ENCODE measurements around the gene NEU1. TPM values are rescaled to one million over a fixed set of nuclear protein-coding genes. Genes with fewer than 3 reads are reported as not detected.
"Not testable (repeated sequence)": the region's sequence is repeated elsewhere in the genome, so short reads cannot be mapped to it uniquely, and the experiment has no call there.

The NEU1 gene
- total RNA-seq, 4 donors from 2014 or later: 20.8 to 42.7 (median 38.1) TPM

- H3K4me1 ChIP-seq: peaks cover 63 to 67% of the 10 kb centered on the region in 2 donors
- no peaks in the 10 kb centered on the region for H3K9me3 ChIP-seq
- H3K27me3 ChIP-seq: no peaks in the 10 kb centered on the region
- TF ChIP-seq CTCF (IDR thresholded peaks at IDR 0.05 in 4 of 5, conservative IDR thresholded peaks at IDR 0.05 in 1 of 5) (no peak), POLR2A (IDR thresholded peaks at IDR 0.05) (peak; percentile 72 to 88)
- intact Hi-C loops (cut with DNase I; ENCODE audit: low total_unique reads) (loop anchor here (5.0 to 10.0 kb wide), 2 partner anchors 1150 to 1207 kb away; partner anchors contain the start of genes MRPS18B and PPP1R10), in situ Hi-C loops (cut with MboI; ENCODE audit: low sequenced_read_pairs in 4 of 4) (loop anchor here in 1 of 4 donors (25.0 kb wide), 1 partner anchor 365 kb away; the partner anchor contains the start of genes AGER, AGPAT1, GPSM3 and PBX2)
- peak overlapping the region; percentile 97 to 98 (median 97) for H3K27ac ChIP-seq
- ATAC-seq (peak; percentile 61 to 71), DNase-seq (peak; percentile 93 to 97)
- no peaks in the 10 kb centered on the region for H3K36me3 ChIP-seq
- H3K4me3 ChIP-seq: peak overlapping the region; percentile 57 to 81 (median 66)
These were observed 40.4 kb downstream of the NEU1 start for GRCh38 chr6:31822036-31822821.

DNA sequence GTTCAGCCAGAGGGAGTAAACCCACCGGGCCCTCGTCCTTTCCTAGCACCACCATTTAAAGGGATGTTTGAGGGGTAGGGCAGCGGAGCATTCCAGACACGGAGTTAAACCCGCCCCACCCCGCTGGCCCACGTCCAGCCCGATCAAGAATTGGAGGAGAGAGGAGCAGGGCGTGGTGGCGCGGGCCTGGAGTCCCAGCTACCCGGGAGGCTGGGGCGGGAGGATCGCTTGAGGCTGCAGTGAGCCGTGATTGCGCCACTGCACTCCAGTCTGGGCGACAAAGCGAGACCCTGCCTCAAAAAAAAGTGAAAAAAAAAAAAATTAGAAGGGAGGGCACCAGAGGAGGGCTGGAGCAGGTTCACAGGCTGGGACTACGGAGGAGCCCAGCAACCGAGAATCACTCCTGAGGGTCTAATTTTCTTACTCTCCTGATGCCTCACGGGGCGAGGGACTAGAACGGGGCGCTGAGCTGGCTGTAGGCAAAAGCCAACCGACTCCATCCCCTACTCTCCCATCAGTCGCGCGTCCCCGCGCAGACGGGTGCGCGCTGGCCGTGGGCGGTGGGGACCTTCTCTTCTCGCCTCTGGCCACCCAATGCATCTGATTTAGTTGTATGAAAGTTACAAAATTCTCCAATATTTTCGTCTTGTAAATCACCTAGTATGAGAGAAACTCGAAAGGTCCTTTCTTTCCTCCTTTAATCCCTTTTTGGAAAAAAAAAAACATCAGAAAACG, 41.2 kb downstream of the NEU1 start:
- ATAC-seq (peak; percentile 14 to 16), DNase-seq (peak; percentile 36 to 67)
- H3K27ac ChIP-seq: peak overlapping the region; percentile 97 to 98 (median 97)
- peaks cover 60 to 65% of the 10 kb centered on the region in 2 donors for H3K4me1 ChIP-seq
- H3K36me3 ChIP-seq: no peaks in the 10 kb centered on the region
- no peaks in the 10 kb centered on the region for H3K27me3 ChIP-seq
- in situ Hi-C loops (cut with MboI; ENCODE audit: low sequenced_read_pairs in 4 of 4) (loop anchor here in 1 of 4 donors (25.0 kb wide), 1 partner anchor 366 kb away; the partner anchor contains the start of genes AGER, AGPAT1, GPSM3 and PBX2), intact Hi-C loops (cut with DNase I; ENCODE audit: low total_unique reads) (loop anchor here (5.0 to 10.0 kb wide), 2 partner anchors 1151 to 1207 kb away; partner anchors contain the start of genes MRPS18B and PPP1R10)
- TF ChIP-seq POLR2A (IDR thresholded peaks at IDR 0.05): peak in 1 of 2 donors; percentile 61
- TF ChIP-seq CTCF (IDR thresholded peaks at IDR 0.05 in 4 of 5, conservative IDR thresholded peaks at IDR 0.05 in 1 of 5): no peak
- peak overlapping the region; percentile 57 to 81 (median 66) for H3K4me3 ChIP-seq
- no peaks in the 10 kb centered on the region for H3K9me3 ChIP-seq

GRCh38 chr6:31820399-31820798, 42.2 kb downstream of the NEU1 start:
- not testable (repeated sequence) for H3K4me3 ChIP-seq, H3K36me3 ChIP-seq, H3K9me3 ChIP-seq, DNase-seq, H3K27me3 ChIP-seq, ATAC-seq
- Histone ChIP-seq H3K27ac (peak overlapping the region; percentile 97 to 98 (median 97)), H3K4me1 (peaks cover 50 to 54% of the 10 kb centered on the region in 2 donors)
- in situ Hi-C loops (cut with MboI; ENCODE audit: low sequenced_read_pairs in 4 of 4): loop anchor here in 1 of 4 donors (25.0 kb wide), 1 partner anchor 367 kb away; the partner anchor contains the start of genes AGER, AGPAT1, GPSM3 and PBX2
- intact Hi-C loops (cut with DNase I; ENCODE audit: low total_unique reads): loop anchor here (5.0 to 10.0 kb wide), 2 partner anchors 1152 to 1206 kb away; partner anchors contain the start of genes MRPS18B and PPP1R10

DNA sequence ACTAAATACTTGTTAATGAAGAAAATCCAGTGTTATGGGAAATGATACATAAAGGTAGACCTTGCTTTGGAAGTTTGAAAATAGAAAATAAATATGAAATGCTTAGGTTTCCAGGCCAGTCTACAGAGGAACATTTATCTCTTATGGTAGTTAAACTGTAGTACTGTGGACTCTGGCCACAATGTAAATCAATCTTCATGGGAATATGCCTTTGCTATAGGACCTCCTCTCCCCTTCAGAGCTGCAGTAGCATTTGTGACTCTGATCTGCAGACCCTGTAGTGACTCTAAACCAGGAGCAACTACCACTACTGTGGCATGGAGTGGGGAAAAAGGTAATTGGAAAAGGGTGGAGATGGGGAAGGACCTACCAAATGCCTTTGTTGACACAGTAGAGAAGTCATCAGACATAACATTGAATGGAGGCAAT, 42.7 kb downstream of the NEU1 start:
- H3K36me3 ChIP-seq: no peaks in the 10 kb centered on the region
- peak overlapping the region; percentile 97 to 98 (median 97) for H3K27ac ChIP-seq
- TF ChIP-seq POLR2A (IDR thresholded peaks at IDR 0.05) (no peak), CTCF (IDR thresholded peaks at IDR 0.05 in 4 of 5, conservative IDR thresholded peaks at IDR 0.05 in 1 of 5) (no peak)
- peak overlapping the region in 1 of 4 donors; percentile 68 for H3K4me3 ChIP-seq
- intact Hi-C loops (cut with DNase I; ENCODE audit: low total_unique reads) (loop anchor here (5.0 to 10.0 kb wide), 3 partner anchors 1152 to 1922 kb away; partner anchors contain the start of genes MRPS18B and PPP1R10), in situ Hi-C loops (cut with MboI; ENCODE audit: low sequenced_read_pairs in 4 of 4) (loop anchor here in 1 of 4 donors (25.0 kb wide), 1 partner anchor 367 kb away; the partner anchor contains the start of genes AGER, AGPAT1, GPSM3 and PBX2)
- peaks cover 45 to 52% of the 10 kb centered on the region in 2 donors for H3K4me1 ChIP-seq
- ATAC-seq (no peak), DNase-seq (no peak)
- H3K9me3 ChIP-seq: no peaks in the 10 kb centered on the region
- H3K27me3 ChIP-seq: no peaks in the 10 kb centered on the region

Data from gastrocnemius medialis (tissue), 4 donors.